HEK293 (cell line): ENCODE measurements around the gene KRTAP24-1.

Source experiments
- CTCF ChIA-PET: fragments of 350-600 bp; formaldehyde crosslinking; extraction: SDS; loops from one replicate; lab custom pipeline; 2021; ENCODE audit warnings: antibody characterized with exemption; lab: Yijun Ruan, JAX
- POLR2A ChIA-PET: fragments of 300-600 bp; formaldehyde crosslinking; extraction: SDS; loops from one replicate; lab custom pipeline; 2020; ENCODE audit warnings: antibody characterized with exemption, inconsistent platforms; lab: Yijun Ruan, JAX
- H3K27ac ChIP-seq: fragments of 200-500 bp; sonication (Bioruptor generic); 2 replicates; pipeline ENCODE4 v1.5.1; 2014; ENCODE audit warnings: low read depth, low read length, control low read depth, inconsistent platforms; ENCODE audit errors: extremely low read depth
- H3K36me3 ChIP-seq, 2 experiments: fragments of 200-500 bp in 1 of 2; sonication (Bioruptor generic) in 1 of 2; 1 replicate in 1 of 2; 2 replicates in 1 of 2; pipeline ENCODE4 v1.5.1; 2014 to 2017; ENCODE audit warnings: inconsistent platforms in 2 of 2, low read length in 2 of 2; ENCODE audit not compliant: control insufficient read depth in 2 of 2, insufficient read depth in 1 of 2
- H3K4me1 ChIP-seq: fragments of 200-500 bp; sonication (Bioruptor generic); 2 replicates; pipeline ENCODE4 v1.5.1; 2014; ENCODE audit warnings: mild to moderate bottlenecking, low read length, inconsistent platforms; ENCODE audit not compliant: control insufficient read depth, insufficient read depth
- H3K4me3 ChIP-seq: 2 replicates; pipeline ENCODE4 v1.5.1; 2011; ENCODE audit warnings: low read depth, mild to moderate bottlenecking, control low read depth, low read length, moderate library complexity
- H3K9me3 ChIP-seq: fragments of 200-500 bp; sonication (Bioruptor generic); 2 replicates; pipeline ENCODE4 v1.5.1; 2014; ENCODE audit warnings: low read depth, low read length, inconsistent platforms; ENCODE audit not compliant: control insufficient read depth, insufficient read depth
- OSR2 ChIP-seq: fragments of 450-650 bp; formaldehyde crosslinking; IDR thresholded peaks from 2 replicates; pipeline ENCODE4 v1.5.1; 2016; ENCODE audit warnings: missing biosample characterization, missing genetic modification characterization
- PATZ1 ChIP-seq: fragments of 450-650 bp; formaldehyde crosslinking; IDR thresholded peaks from 2 replicates; pipeline ENCODE4 v1.5.1; 2016; ENCODE audit warnings: missing biosample characterization, missing genetic modification characterization
- SCRT1 ChIP-seq: fragments of 450-650 bp; formaldehyde crosslinking; IDR thresholded peaks from 2 replicates; pipeline ENCODE4 v1.5.1; 2016; ENCODE audit warnings: missing biosample characterization, missing genetic modification characterization, borderline replicate concordance
- SETDB1 ChIP-seq: IDR thresholded peaks from one replicate; pipeline ENCODE4 v1.6.1; 2017; ENCODE audit warnings: mild to moderate bottlenecking, low read length, moderate library complexity, mixed read lengths; ENCODE audit not compliant: insufficient read length
- YY2 ChIP-seq: fragments of 450-650 bp; formaldehyde crosslinking; IDR thresholded peaks from 2 replicates; pipeline ENCODE4 v1.5.1; 2016; ENCODE audit warnings: missing biosample characterization, missing genetic modification characterization
- ZBTB1 ChIP-seq: fragments of 450-650 bp; formaldehyde crosslinking; IDR thresholded peaks from 2 replicates; pipeline ENCODE4 v1.5.1; 2016; ENCODE audit warnings: missing biosample characterization, missing genetic modification characterization
- ZBTB17 ChIP-seq: fragments of 450-650 bp; formaldehyde crosslinking; IDR thresholded peaks from 2 replicates; pipeline ENCODE4 v1.5.1; 2016; ENCODE audit warnings: missing biosample characterization, missing genetic modification characterization
- ZBTB20 ChIP-seq: fragments of 450-650 bp; formaldehyde crosslinking; IDR thresholded peaks from 2 replicates; pipeline ENCODE4 v1.5.1; 2016; ENCODE audit warnings: missing biosample characterization, missing genetic modification characterization
- ZBTB21 ChIP-seq: fragments of 450-650 bp; formaldehyde crosslinking; IDR thresholded peaks from 2 replicates; pipeline ENCODE4 v1.5.1; 2017; ENCODE audit warnings: missing biosample characterization, missing genetic modification characterization
- ZFP37 ChIP-seq: fragments of 450-650 bp; formaldehyde crosslinking; IDR thresholded peaks from 2 replicates; pipeline ENCODE4 v1.5.1; 2016; ENCODE audit warnings: missing biosample characterization, missing genetic modification characterization
- ZNF114 ChIP-seq: fragments of 450-650 bp; formaldehyde crosslinking; IDR thresholded peaks from 2 replicates; pipeline ENCODE4 v1.5.0; 2017; ENCODE audit warnings: missing biosample characterization, missing genetic modification characterization
- ZNF133 ChIP-seq: fragments of 450-650 bp; formaldehyde crosslinking; IDR thresholded peaks from 2 replicates; pipeline ENCODE4 v1.5.1; 2016; ENCODE audit warnings: missing biosample characterization, missing genetic modification characterization
- ZNF18 ChIP-seq: fragments of 450-650 bp; formaldehyde crosslinking; IDR thresholded peaks from 2 replicates; pipeline ENCODE4 v1.5.1; 2016; ENCODE audit warnings: missing biosample characterization, missing genetic modification characterization
- ZNF239 ChIP-seq: fragments of 450-650 bp; formaldehyde crosslinking; IDR thresholded peaks from 2 replicates; pipeline ENCODE4 v1.5.1; 2016; ENCODE audit warnings: missing biosample characterization, missing genetic modification characterization
- ZNF248 ChIP-seq: fragments of 450-650 bp; formaldehyde crosslinking; IDR thresholded peaks from 2 replicates; pipeline ENCODE4 v1.5.1; 2017; ENCODE audit warnings: missing biosample characterization, missing genetic modification characterization
- ZNF280C ChIP-seq: fragments of 450-650 bp; formaldehyde crosslinking; IDR thresholded peaks from 2 replicates; pipeline ENCODE4 v1.5.1; 2016; ENCODE audit warnings: missing biosample characterization, missing genetic modification characterization
- ZNF366 ChIP-seq: fragments of 450-650 bp; formaldehyde crosslinking; conservative IDR thresholded peaks from 2 replicates; pipeline ENCODE4 v1.5.1; 2016; ENCODE audit warnings: missing biosample characterization, missing genetic modification characterization
- ZNF37A ChIP-seq: fragments of 450-650 bp; IDR thresholded peaks from 2 replicates; pipeline ENCODE4 v1.5.1; 2018; ENCODE audit warnings: missing biosample characterization, missing genetic modification characterization
- ZNF398 ChIP-seq: fragments of 450-650 bp; formaldehyde crosslinking; IDR thresholded peaks from 2 replicates; pipeline ENCODE4 v1.5.1; 2017; ENCODE audit warnings: missing biosample characterization, missing genetic modification characterization
- ZNF561 ChIP-seq: fragments of 450-650 bp; IDR thresholded peaks from 2 replicates; pipeline ENCODE4 v1.5.1; 2018; ENCODE audit warnings: missing biosample characterization, missing genetic modification characterization, borderline replicate concordance
- ZNF658 ChIP-seq: fragments of 450-650 bp; formaldehyde crosslinking; IDR thresholded peaks from 2 replicates; pipeline ENCODE4; 2016; ENCODE audit warnings: missing biosample characterization, missing genetic modification characterization
- ZNF664 ChIP-seq: fragments of 450-650 bp; formaldehyde crosslinking; IDR thresholded peaks from 2 replicates; pipeline ENCODE4 v1.5.1; 2016; ENCODE audit warnings: missing biosample characterization, missing genetic modification characterization
- TF ChIP-seq, protein P1 (sequence below): sonication (generic); formaldehyde crosslinking; IDR thresholded peaks from 2 replicates; pipeline ENCODE4 v1.8.1; 2022; ENCODE audit warnings: mild to moderate bottlenecking, moderate library complexity, missing genetic modification reagents
- TF ChIP-seq, protein P2 (sequence below): fragments of 450-650 bp; formaldehyde crosslinking; IDR thresholded peaks from 2 replicates; pipeline ENCODE4 v1.5.1; 2017; ENCODE audit warnings: missing biosample characterization, missing genetic modification characterization
- TF ChIP-seq, protein P3 (sequence below): fragments of 450-650 bp; formaldehyde crosslinking; IDR thresholded peaks from 2 replicates; pipeline ENCODE4 v1.5.1; 2016; ENCODE audit warnings: missing biosample characterization, missing genetic modification characterization

KRTAP24-1 gene

DNA sequence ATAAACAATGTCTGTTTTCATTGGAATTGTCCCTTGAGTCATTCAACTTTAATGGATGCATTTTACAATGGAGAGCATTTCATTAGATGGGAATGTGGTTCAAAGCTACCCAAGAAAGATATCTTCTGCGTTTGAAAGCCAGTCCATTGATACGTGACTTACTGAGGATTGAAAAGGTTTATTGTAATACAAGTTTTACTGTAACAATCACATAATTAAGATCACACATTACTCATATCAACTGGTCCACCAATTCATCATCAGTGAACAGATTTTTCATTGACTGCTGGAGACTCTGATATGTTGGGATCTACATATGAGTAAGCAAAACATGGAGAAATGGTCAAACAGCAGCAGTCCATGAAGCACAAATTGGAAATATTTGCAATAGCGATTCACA is 32.8 kb downstream of the KRTAP24-1 start:
- Histone ChIP-seq H3K36me3 (no peaks in the 10 kb centered on the region), H3K27ac (no peak overlapping the region), H3K9me3 (no peaks in the 10 kb centered on the region), H3K4me1 (no peaks in the 10 kb centered on the region), H3K4me3 (no peak overlapping the region)
- ChIA-PET CTCF (interaction anchor here (0.7 kb wide), 1 partner anchor 404 kb away, joined by 3 read pairs; no protein-coding TSS in a partner anchor), POLR2A (no interaction called here)
- TF ChIP-seq ZNF664 (no peak), SCRT1 (tag by site-specific recombination) (no peak), ZNF366 (no peak), ZNF658 (tag by site-specific recombination) (no peak), YY2 (no peak), SETDB1 (no peak), OSR2 (tag by site-specific recombination) (no peak), ZBTB17 (no peak), ZBTB1 (tag by site-specific recombination) (no peak), ZFP37 (tag by site-specific recombination) (no peak)
- TF ChIP-seq, protein P1, sequence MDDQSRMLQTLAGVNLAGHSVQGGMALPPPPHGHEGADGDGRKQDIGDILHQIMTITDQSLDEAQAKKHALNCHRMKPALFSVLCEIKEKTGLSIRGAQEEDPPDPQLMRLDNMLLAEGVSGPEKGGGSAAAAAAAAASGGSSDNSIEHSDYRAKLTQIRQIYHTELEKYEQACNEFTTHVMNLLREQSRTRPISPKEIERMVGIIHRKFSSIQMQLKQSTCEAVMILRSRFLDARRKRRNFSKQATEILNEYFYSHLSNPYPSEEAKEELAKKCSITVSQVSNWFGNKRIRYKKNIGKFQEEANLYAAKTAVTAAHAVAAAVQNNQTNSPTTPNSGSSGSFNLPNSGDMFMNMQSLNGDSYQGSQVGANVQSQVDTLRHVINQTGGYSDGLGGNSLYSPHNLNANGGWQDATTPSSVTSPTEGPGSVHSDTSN (CRISPR knock-in tag): no peak

DNA sequence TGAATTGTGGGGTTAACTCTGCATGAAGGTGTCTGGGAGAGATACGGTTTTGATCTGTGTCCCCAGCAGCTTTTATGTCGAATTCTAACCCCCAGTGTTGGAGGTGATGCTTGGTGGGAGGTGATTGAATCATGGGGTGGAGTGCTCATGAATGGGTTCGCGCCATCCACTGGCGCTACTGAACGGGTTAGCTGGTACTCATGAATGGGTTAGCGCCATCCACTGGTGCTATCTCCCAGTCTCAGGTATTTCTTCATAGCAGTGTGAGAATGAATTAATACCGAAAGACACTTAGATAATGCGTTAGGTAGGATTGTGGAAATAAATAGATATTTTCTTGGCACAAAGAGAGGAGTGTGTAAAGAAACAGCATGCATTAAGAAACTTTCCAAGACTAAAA is 33.9 kb downstream of the KRTAP24-1 start:
- ChIA-PET CTCF (no interaction called here), POLR2A (no interaction called here)
- Histone ChIP-seq H3K9me3 (no peaks in the 10 kb centered on the region), H3K36me3 (no peaks in the 10 kb centered on the region), H3K4me3 (no peak overlapping the region), H3K27ac (no peak overlapping the region), H3K4me1 (no peaks in the 10 kb centered on the region)
- TF ChIP-seq ZNF114 (no peak), PATZ1 (tag by site-specific recombination) (no peak), ZNF239 (tag by site-specific recombination) (no peak), ZBTB17 (no peak), ZNF664 (no peak), ZNF133 (tag by site-specific recombination) (no peak), ZBTB21 (tag by site-specific recombination) (no peak), ZNF18 (tag by site-specific recombination) (no peak), ZBTB20 (tag by site-specific recombination) (no peak), ZNF248 (tag by site-specific recombination) (no peak), ZNF398 (tag by site-specific recombination) (no peak), ZNF280C (tag by site-specific recombination) (no peak), ZNF561 (tag by site-specific recombination) (no peak), ZNF37A (tag by site-specific recombination) (no peak), ZNF658 (tag by site-specific recombination) (no peak)
- TF ChIP-seq, protein P2, sequence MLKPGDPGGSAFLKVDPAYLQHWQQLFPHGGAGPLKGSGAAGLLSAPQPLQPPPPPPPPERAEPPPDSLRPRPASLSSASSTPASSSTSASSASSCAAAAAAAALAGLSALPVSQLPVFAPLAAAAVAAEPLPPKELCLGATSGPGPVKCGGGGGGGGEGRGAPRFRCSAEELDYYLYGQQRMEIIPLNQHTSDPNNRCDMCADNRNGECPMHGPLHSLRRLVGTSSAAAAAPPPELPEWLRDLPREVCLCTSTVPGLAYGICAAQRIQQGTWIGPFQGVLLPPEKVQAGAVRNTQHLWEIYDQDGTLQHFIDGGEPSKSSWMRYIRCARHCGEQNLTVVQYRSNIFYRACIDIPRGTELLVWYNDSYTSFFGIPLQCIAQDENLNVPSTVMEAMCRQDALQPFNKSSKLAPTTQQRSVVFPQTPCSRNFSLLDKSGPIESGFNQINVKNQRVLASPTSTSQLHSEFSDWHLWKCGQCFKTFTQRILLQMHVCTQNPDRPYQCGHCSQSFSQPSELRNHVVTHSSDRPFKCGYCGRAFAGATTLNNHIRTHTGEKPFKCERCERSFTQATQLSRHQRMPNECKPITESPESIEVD (tag by site-specific recombination): no peak
- TF ChIP-seq, protein P3, sequence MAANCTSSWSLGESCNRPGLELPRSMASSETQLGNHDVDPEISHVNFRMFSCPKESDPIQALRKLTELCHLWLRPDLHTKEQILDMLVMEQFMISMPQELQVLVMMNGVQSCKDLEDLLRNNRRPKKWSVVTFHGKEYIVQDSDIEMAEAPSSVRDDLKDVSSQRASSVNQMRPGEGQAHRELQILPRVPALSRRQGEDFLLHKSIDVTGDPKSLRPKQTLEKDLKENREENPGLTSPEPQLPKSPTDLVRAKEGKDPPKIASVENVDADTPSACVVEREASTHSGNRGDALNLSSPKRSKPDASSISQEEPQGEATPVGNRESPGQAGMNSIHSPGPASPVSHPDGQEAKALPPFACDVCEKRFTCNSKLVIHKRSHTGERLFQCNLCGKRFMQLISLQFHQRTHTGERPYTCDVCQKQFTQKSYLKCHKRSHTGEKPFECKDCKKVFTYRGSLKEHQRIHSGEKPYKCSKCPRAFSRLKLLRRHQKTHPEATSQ (tag by site-specific recombination): no peak
